DOHH2 (cell line): Measurements from ENCODE around the gene C6orf47.

Experiments
- EZH2phosphoT487 ChIP-seq: fragments of 200-600 bp; sonication (generic); IDR thresholded peaks from 2 replicates; pipeline ENCODE4 v1.6.1; 2017; ENCODE audit warnings: borderline replicate concordance, mild to moderate bottlenecking, antibody characterized with exemption, low read length, moderate library complexity, mixed read lengths
- TF ChIP-seq, protein P1 (sequence below): fragments of 200-600 bp; sonication (generic); IDR thresholded peaks from one replicate; pipeline ENCODE4 v1.5.1; 2014; ENCODE audit warnings: antibody characterized with exemption, mild to moderate bottlenecking, low read depth, low read length; ENCODE audit not compliant: poor library complexity, severe bottlenecking

DNA sequence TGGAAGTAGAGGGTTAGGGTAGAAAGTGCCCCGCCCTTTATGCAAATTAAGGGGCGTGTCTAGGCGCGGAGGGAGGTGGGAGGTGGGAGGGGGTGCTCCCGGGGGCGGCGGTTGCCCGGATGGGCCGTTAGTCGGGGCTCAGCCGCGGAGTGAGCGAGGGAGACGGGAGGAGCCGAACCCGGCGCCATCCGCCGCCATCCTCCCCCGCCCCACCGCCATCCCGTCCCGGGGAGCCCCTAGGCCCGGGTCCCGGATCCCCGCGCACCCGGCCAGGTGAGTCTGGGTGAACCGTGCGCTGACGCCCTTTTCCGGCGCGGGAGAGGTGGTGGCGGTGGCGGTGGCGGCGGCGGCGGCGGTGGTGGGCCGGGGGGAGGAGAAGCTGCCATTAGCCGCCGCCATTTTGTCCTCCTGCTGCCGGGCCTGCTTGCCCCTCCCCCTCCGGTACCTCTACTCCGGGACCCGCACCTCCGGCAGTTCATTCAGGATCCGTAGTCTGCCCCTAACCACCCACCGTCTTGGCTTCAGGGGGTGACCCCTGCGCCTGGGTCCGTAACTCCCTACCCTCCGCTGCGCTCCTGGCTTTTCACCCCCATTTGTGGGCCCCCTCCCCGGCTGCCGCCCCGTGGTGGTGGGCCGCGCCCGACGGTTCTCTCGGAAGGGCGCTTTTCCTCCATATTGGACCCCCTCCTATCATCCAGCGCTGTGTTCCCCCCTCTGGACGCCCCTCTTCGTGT, 39.8 kb downstream of the C6orf47 start, which contains the start of gene PRRC2A:
- TF ChIP-seq, protein P1, sequence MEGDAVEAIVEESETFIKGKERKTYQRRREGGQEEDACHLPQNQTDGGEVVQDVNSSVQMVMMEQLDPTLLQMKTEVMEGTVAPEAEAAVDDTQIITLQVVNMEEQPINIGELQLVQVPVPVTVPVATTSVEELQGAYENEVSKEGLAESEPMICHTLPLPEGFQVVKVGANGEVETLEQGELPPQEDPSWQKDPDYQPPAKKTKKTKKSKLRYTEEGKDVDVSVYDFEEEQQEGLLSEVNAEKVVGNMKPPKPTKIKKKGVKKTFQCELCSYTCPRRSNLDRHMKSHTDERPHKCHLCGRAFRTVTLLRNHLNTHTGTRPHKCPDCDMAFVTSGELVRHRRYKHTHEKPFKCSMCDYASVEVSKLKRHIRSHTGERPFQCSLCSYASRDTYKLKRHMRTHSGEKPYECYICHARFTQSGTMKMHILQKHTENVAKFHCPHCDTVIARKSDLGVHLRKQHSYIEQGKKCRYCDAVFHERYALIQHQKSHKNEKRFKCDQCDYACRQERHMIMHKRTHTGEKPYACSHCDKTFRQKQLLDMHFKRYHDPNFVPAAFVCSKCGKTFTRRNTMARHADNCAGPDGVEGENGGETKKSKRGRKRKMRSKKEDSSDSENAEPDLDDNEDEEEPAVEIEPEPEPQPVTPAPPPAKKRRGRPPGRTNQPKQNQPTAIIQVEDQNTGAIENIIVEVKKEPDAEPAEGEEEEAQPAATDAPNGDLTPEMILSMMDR, result no peak
- no peak for TF ChIP-seq EZH2phosphoT487
